GM18909 (cell line): ENCODE results near the gene GALNT2.

Experiments
- ATAC-seq: cut with Tn5 transposase; IDR thresholded peaks from one replicate; pipeline ENCODE4 v1.9.1; 2021; ENCODE audit warnings: mild to moderate bottlenecking; ENCODE audit not compliant: unreplicated experiment, poor library complexity

GALNT2 gene

GRCh38 chr1:230301822-230302221, 234.8 kb downstream of the GALNT2 start:
- ATAC-seq = no peak

DNA sequence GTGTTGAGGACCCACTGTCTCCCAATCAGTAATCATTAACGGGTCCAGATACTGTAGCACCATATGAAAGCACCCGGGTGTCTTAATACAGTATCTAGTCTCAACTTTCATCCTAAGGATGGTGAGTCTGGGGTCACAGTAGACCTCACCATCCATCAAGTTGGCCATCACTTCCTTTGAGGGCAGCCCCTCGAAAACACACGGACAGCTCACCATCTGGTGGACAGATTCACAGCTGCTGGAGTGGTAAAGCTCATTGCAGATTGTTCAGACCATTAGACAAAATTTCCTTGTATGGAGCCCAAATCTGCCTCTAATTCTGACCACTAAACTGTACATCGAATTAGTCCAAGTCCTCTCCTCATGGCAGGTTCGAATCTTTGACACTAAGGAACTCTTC, 236.0 kb downstream of the GALNT2 start:
- no peak for ATAC-seq

GRCh38 chr1:230303822-230304221, 236.8 kb downstream of the GALNT2 start:
- ATAC-seq = no peak

GRCh38 chr1:230306169-230306568, 239.1 kb downstream of the GALNT2 start:
- peak; percentile 61 for ATAC-seq

DNA sequence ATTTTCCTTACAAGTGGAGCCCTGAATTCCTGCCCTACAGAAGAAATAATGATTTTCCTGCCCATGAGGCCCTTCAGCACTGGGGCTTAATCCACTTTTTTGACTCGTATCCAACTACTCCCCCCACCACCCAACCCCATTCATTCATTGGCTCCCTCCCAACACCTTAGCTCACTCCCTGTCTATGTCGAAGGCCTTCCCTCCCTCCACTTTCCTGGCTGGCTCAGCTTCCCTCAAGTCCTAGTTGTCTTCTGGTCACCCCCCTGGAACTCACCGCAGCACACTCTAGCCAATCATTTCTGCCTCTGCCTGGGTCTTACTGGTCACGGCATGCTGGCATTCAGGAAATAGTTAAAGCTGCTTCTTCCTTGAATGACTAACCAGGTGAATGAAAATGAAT, 240.2 kb downstream of the GALNT2 start:
- ATAC-seq = no peak

- no peak for ATAC-seq
These were observed 241.0 kb downstream of the GALNT2 start for GRCh38 chr1:230308039-230308438.

DNA sequence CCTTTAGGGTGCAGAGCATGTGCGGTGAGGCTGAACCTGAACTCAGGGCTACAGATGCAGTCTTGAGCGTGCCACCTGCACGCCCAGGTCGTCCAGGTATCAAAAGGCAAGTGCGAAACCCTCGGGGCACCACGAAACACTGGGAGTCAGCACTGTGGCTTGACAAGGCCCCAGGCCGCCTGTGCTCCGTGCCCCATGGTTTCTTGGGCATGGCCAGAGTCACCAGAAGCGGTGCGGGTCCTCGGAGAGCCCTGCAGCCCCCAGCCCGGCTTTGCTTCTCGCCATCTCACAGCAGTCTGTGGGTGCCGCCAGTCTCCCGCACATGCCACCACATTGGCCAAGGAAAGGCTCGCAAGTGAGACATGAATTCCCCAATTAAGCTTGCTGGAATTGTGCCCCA, 241.8 kb downstream of the GALNT2 start:
- no peak for ATAC-seq

- no peak for ATAC-seq
These were observed 242.7 kb downstream of the GALNT2 start for GRCh38 chr1:230309646-230310177.

DNA sequence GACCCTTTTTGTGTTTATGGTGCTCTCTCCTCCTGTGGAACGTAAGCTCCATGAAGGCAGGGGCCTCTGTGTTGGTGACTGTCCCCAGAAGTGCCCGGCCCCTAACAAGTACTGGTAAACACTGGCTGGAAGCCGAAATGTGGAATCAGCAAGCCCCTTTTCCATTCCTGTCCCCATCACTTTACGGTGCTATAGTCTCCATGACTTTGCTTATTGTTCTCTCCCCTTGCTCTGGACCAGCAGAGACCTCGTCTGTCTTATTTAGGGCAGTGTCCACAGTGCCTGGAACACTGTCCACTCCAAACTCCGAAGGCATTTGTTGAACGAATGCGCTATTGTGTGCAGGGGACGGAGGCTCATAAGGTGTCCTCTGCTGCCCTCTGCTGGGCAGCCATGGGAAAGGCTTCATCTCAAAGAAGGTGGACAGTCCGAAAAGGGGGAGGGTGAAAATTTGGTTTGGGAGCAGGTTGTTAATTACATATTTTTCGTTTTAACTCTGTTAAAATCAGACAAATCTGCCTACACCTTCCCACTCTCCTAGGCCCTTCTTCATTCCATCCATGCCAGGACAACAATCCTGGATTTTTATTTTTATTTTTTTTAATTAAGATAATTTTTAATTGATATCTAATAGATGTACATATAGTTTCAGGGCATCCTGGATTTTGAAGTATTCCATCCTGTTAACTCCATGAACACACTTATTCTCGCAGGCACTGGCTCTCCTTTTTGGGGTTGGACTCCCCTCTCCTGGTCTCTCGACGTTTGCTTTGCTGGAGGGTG, 243.5 kb downstream of the GALNT2 start:
- ATAC-seq = peak; percentile 51

DNA sequence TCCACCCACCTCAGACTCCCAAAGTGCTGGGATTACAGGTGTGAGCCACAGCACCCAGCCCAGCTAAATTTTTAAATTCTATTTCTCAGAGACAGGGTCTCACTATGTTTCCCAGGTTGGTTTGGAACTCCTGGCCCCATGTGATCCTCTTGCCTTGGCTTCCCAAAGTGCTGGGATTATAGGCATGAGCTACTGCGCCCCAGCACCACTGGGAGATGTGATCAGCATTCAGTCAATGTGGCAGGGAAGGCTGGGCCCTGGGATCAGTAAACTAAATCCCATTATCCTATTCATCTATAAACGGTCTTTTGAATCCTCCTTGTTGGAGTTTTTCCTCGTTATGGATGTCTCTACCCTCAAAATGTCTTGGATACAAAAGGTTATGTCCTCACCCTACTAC, 245.6 kb downstream of the GALNT2 start:
- ATAC-seq = no peak

DNA sequence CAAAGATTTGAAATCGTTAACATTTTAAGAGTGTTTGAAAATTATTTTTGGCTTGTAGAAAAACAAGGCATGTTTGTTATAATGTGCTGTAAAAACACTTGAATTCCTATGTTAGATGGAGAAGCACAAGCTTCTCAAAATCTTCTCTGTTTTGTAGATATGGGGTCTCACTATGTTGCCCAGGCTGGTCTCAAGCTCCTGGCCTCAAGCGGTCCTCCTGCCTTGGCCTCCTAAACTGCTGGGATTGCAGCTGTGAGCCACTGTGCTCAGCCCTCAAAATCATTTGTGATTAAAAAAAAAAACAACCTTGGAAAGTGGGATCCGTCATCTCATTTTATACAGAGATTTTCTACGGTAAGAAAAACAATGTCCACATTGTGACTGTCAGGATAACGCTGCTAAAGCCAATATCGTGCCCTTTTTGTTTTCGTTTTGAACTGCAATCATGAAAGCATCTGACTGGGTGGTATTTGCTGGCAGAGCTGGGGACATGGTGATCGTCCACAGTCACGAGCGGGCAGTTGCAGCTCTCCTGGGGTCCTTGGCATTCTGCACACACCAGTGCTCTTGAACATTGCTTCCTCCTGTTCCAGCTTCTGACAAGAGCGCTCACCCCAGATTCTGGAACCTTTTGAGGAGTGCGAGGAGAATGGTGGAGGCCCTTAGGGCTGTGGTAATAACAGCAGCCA, 246.6 kb downstream of the GALNT2 start:
- no peak for ATAC-seq

GRCh38 chr1:230314142-230314470, 247.1 kb downstream of the GALNT2 start:
- ATAC-seq = no peak

- ATAC-seq = no peak
These were observed 248.1 kb downstream of the GALNT2 start for GRCh38 chr1:230315099-230315498.

DNA sequence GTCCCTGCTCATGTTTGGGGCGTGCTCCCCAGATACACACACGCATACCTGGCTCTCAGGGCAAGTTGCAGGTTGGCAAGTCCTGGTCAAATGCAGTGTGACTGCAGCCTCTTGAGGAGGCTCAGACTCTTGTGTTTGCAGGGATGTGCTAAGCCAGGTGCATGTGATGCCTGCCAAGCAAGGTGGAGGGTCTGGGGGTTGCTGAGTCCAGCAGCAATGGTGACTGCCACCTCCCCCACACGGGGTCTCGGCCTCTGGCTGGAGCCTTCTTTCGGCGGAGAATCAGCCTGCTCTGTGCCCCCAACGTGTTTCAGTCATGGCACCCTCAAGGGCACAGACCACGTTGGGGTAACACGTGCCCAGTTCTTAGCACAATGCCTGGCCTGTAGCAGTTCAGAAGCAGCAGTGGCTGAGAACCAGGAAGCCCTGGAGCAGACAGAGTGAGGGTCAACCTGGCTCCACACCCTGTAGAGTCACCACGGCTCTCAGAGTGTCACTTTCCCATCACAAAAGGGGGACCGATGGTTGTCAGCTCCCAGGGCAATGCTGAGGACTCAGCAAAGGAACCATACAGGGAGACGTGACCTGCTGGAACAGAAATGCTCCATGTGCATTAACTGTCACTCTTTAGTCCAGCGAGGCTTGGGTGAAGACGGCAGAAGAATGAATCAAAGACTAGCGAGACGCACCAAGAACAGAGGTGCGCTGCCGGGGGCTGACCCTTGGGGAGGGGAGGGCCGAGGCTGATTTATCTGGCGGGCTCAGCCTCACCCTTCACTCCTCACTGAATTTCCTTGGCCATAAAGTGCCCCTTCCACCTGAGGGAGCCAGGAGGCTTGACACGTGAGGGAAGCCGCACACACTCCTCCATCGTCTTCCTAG, 250.1 kb downstream of the GALNT2 start:
- ATAC-seq = no peak

GRCh38 chr1:230317823-230318819, 251.1 kb downstream of the GALNT2 start:
- ATAC-seq = no peak

- ATAC-seq = no peak
These were observed 252.1 kb downstream of the GALNT2 start for GRCh38 chr1:230319014-230319747.

- ATAC-seq = no peak
These were observed 253.8 kb downstream of the GALNT2 start for GRCh38 chr1:230320804-230321203.

DNA sequence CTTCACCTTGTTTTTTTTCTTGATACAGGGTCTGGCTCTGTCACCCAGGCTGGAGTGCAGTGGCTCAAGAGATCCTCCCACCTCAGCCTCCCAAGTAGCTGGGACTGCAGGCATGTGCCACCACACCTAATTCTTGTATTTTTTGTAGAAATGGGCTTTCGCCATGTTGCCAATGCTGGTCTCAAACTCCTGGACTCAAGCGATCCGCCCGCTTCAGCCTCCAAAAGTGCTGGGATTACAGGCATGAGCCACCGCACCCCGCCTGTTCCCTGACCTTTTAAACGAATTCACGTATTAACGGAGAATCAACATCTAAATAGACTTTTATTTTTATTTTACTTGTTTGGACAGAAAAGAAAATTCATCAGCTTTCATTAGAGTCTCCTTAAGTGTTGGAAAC, 254.3 kb downstream of the GALNT2 start:
- ATAC-seq = no peak
